ELR (cell line): Measurements from ENCODE around the gene COTL1.

Source experiments
- DNase-seq: peaks from one replicate; pipeline ENCODE4 v3.0.0-alpha.2; 2015; ENCODE audit warnings: low read depth

COTL1 gene

GRCh38 chr16:84548971-84549844 lies 68.7 kb downstream of the COTL1 start:
- DNase-seq, result no peak

- no peak for DNase-seq
Measured at GRCh38 chr16:84548508-84548907, 69.4 kb downstream of the COTL1 start.

- DNase-seq, result no peak
Measured at GRCh38 chr16:84547546-84548061, 70.3 kb downstream of the COTL1 start.

- DNase-seq, result no peak
Measured at GRCh38 chr16:84546669-84547545, 71.0 kb downstream of the COTL1 start.

- DNase-seq, result no peak
Measured at GRCh38 chr16:84545114-84545737, 72.7 kb downstream of the COTL1 start.

GRCh38 chr16:84544031-84544773 lies 73.7 kb downstream of the COTL1 start:
- DNase-seq, result no peak

GRCh38 chr16:84543253-84543652 lies 74.6 kb downstream of the COTL1 start:
- DNase-seq, result no peak

GRCh38 chr16:84541999-84542817 lies 75.7 kb downstream of the COTL1 start:
- DNase-seq, result no peak

- DNase-seq, result no peak
Measured at GRCh38 chr16:84540194-84540593, 77.7 kb downstream of the COTL1 start.

- DNase-seq, result no peak
Measured at GRCh38 chr16:84538222-84538840, 79.5 kb downstream of the COTL1 start.

- no peak for DNase-seq
Measured at GRCh38 chr16:84537491-84538151, 80.3 kb downstream of the COTL1 start.

- DNase-seq, result no peak
Measured at GRCh38 chr16:84535851-84536250, 82.0 kb downstream of the COTL1 start.

GRCh38 chr16:84535408-84535807 lies 82.5 kb downstream of the COTL1 start:
- DNase-seq, result no peak

GRCh38 chr16:84534815-84535214 lies 83.1 kb downstream of the COTL1 start:
- no peak for DNase-seq

- DNase-seq, result peak; percentile 18
Measured at GRCh38 chr16:84532855-84533486, 84.9 kb downstream of the COTL1 start.

- peak; percentile 98 for DNase-seq
Measured at GRCh38 chr16:84532291-84532724, 85.6 kb downstream of the COTL1 start.

- DNase-seq, result no peak
Measured at GRCh38 chr16:84531671-84532111, 86.2 kb downstream of the COTL1 start.

GRCh38 chr16:84530590-84530989 lies 87.3 kb downstream of the COTL1 start:
- DNase-seq, result no peak

GRCh38 chr16:84529607-84530006 lies 88.3 kb downstream of the COTL1 start:
- no peak for DNase-seq
